GM23248 (cell line): ENCODE data around the gene CNTLN.

Experiments used
- EZH2 ChIP-seq: fragments of 200-600 bp; sonication (generic); IDR thresholded peaks from 2 replicates; pipeline ENCODE4 v1.6.1; 2018; ENCODE audit warnings: antibody characterized with exemption, mild to moderate bottlenecking; ENCODE audit not compliant: insufficient read depth, poor library complexity, severe bottlenecking
- EZH2phosphoT487 ChIP-seq: fragments of 200-600 bp; sonication (generic); IDR thresholded peaks from 2 replicates; pipeline ENCODE4 v1.6.1; 2018; ENCODE audit warnings: antibody characterized with exemption, moderate library complexity, mild to moderate bottlenecking, low read depth; ENCODE audit not compliant: insufficient read depth

- TF ChIP-seq EZH2 (no peak), EZH2phosphoT487 (no peak)
Measured at GRCh38 chr9:17490110-17490509, 355.3 kb downstream of the CNTLN start.
